GM21381 (cell line): ENCODE data around the gene SEMA7A.
A peak's percentile ranks its signal among the peaks of the same experiment; 100 is the strongest.

Experiments
- ATAC-seq: cut with Tn5 transposase; IDR thresholded peaks from one replicate; pipeline ENCODE4 v1.9.1; 2021; ENCODE audit warnings: mild to moderate bottlenecking, moderate library complexity; ENCODE audit not compliant: unreplicated experiment

The SEMA7A gene

GRCh38 chr15:74417670-74418069, 16.1 kb downstream of the SEMA7A start:
- ATAC-seq, result no peak

GRCh38 chr15:74417225-74417624, 16.5 kb downstream of the SEMA7A start:
- ATAC-seq, result no peak

GRCh38 chr15:74415966-74416916, 17.5 kb downstream of the SEMA7A start:
- no peak for ATAC-seq

GRCh38 chr15:74414603-74415338, 19.0 kb downstream of the SEMA7A start:
- no peak for ATAC-seq

GRCh38 chr15:74414081-74414580, 19.6 kb downstream of the SEMA7A start:
- no peak for ATAC-seq

- no peak for ATAC-seq
These were observed 20.2 kb downstream of the SEMA7A start for GRCh38 chr15:74413350-74414080.

- no peak for ATAC-seq
These were observed 21.6 kb downstream of the SEMA7A start for GRCh38 chr15:74412159-74412558.

GRCh38 chr15:74411686-74412085, 22.1 kb downstream of the SEMA7A start:
- ATAC-seq, result no peak

GRCh38 chr15:74410502-74410901, 23.3 kb downstream of the SEMA7A start:
- ATAC-seq, result no peak

- ATAC-seq, result no peak
These were observed 24.5 kb downstream of the SEMA7A start for GRCh38 chr15:74409225-74409624.

- no peak for ATAC-seq
These were observed 24.9 kb downstream of the SEMA7A start for GRCh38 chr15:74408815-74409214.

- ATAC-seq, result no peak
These were observed 25.4 kb downstream of the SEMA7A start for GRCh38 chr15:74408385-74408784.

- no peak for ATAC-seq
These were observed 26.6 kb downstream of the SEMA7A start for GRCh38 chr15:74406992-74407705.

GRCh38 chr15:74406517-74406916, 27.2 kb downstream of the SEMA7A start:
- no peak for ATAC-seq

- no peak for ATAC-seq
These were observed 27.9 kb downstream of the SEMA7A start for GRCh38 chr15:74405823-74406222.

GRCh38 chr15:74403991-74404563, 29.7 kb downstream of the SEMA7A start:
- peak; percentile 31 for ATAC-seq

- ATAC-seq, result peak; percentile 18
These were observed 30.2 kb downstream of the SEMA7A start for GRCh38 chr15:74403588-74403919.

GRCh38 chr15:74402873-74403587, 30.7 kb downstream of the SEMA7A start:
- peak; percentile 25 for ATAC-seq

- peak; percentile 3 for ATAC-seq
These were observed 31.4 kb downstream of the SEMA7A start for GRCh38 chr15:74402337-74402841.
